Measurements from ENCODE around the gene DOCK4. TPM values are rescaled to one million over a fixed set of nuclear protein-coding genes. Genes with fewer than 3 reads are reported as not detected.

DOCK4 gene
- total RNA-seq, 1 donor from 2014 or later, result 60.3 TPM

DNA sequence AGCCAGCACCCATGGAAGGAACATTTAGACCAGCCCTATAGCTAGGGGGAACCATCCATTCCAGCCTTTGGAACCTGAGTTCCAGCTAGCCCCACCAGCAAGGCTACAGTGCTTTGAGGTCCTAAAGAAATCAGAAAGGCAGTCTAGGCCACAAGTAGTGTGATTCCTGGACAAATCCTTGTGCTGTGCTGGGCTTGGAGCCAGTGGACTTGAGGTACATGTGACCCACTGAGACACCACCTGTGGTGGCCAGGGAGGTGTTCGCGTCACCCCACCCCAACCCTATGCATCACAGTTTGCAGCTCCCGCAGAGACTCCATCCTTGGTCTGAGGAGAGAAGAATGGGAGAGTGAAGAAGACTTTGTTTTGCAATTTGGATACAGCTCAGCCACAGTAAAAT lies 32.1 kb upstream of the DOCK4 start:
- Mint-ChIP-seq H3K4me1 (ENCODE audit: low read depth, unreplicated experiment) (no peaks in the 10 kb centered on the region), H3K27me3 (ENCODE audit: unreplicated experiment) (no peaks in the 10 kb centered on the region), H3K9me3 (ENCODE audit: unreplicated experiment) (no peaks in the 10 kb centered on the region), H3K36me3 (ENCODE audit: unreplicated experiment) (no peaks in the 10 kb centered on the region), H3K27ac (ENCODE audit: unreplicated experiment) (no peak overlapping the region), H3K4me3 (ENCODE audit: unreplicated experiment) (no peak overlapping the region)
- DNase-seq, result no peak
- TF ChIP-seq CTCF (IDR thresholded peaks at IDR 0.05; ENCODE audit: partially characterized antibody, unreplicated experiment), result no peak

GRCh38 chr7:112236597-112236996 lies 30.4 kb upstream of the DOCK4 start:
- no peaks in the 10 kb centered on the region for H3K4me1 Mint-ChIP-seq (ENCODE audit: low read depth, unreplicated experiment)

DNA sequence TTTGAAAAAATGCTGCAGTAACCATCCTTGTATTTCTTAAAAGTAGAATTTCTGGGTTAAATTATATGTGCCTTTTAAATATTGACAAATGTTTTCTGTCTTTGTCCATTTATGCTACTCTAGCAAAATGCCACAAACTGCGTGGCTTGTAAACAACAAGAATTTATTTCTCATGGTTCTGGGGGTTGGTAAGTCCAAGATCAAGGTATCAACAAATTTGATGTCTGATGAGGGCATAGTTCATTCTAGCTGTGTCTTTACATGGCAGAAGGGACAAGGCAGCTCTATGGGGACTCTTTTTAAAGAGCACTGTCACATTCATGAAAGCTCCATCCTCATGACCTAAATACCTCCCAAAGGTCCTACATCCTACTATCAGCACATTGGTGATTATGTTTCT lies 27.9 kb upstream of the DOCK4 start:
- TF ChIP-seq CTCF (IDR thresholded peaks at IDR 0.05; ENCODE audit: partially characterized antibody, unreplicated experiment), result no peak

More at GRCh38 chr7:112236597-112236996, 30.4 kb upstream of the DOCK4 start:
- no peak for TF ChIP-seq CTCF (IDR thresholded peaks at IDR 0.05; ENCODE audit: partially characterized antibody, unreplicated experiment)
- no peaks in the 10 kb centered on the region for H3K27me3 Mint-ChIP-seq (ENCODE audit: unreplicated experiment)
- DNase-seq, result no peak
- H3K36me3 Mint-ChIP-seq (ENCODE audit: unreplicated experiment), result no peaks in the 10 kb centered on the region
- no peak overlapping the region for H3K4me3 Mint-ChIP-seq (ENCODE audit: unreplicated experiment)
- no peaks in the 10 kb centered on the region for H3K9me3 Mint-ChIP-seq (ENCODE audit: unreplicated experiment)
- no peak overlapping the region for H3K27ac Mint-ChIP-seq (ENCODE audit: unreplicated experiment)

DNA sequence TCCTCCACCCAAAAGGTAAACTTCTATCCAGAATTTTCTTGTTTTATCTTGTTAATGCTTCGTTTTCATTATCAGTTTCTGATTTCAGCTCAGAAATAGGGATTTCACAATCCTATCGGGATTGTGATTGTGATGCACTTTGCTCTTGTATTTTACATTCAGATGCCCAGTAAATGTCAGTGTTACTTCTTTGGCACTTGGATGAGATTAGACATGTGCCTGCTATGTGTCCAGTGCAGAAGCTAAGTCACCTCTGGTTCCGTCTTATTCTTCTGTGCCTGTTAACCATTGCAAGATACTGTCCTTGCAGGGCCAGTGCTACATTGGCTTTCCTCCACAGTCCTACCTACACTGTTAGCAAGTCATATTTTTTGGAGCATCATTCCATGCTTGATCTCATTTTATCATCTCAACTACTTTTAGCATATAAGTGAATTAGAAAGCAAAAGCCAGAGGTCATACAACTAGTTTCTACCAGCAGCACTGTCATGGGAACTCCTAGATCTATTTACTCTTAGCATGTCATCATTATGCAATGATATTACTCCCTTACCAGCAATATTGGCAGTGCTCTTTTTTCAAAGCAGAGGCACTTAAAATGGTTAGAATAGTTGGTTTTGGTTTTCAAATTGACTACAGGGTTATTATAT lies 27.0 kb upstream of the DOCK4 start:
- Mint-ChIP-seq H3K36me3 (ENCODE audit: unreplicated experiment) (no peaks in the 10 kb centered on the region), H3K9me3 (ENCODE audit: unreplicated experiment) (no peaks in the 10 kb centered on the region), H3K27me3 (ENCODE audit: unreplicated experiment) (no peaks in the 10 kb centered on the region), H3K4me3 (ENCODE audit: unreplicated experiment) (no peak overlapping the region), H3K27ac (ENCODE audit: unreplicated experiment) (no peak overlapping the region), H3K4me1 (ENCODE audit: low read depth, unreplicated experiment) (peaks cover 2% of the 10 kb centered on the region)
- no peak for TF ChIP-seq CTCF (IDR thresholded peaks at IDR 0.05; ENCODE audit: partially characterized antibody, unreplicated experiment)
- DNase-seq, result no peak

More for the DNA sequence above, 27.9 kb upstream of the DOCK4 start:
- no peak overlapping the region for H3K27ac Mint-ChIP-seq (ENCODE audit: unreplicated experiment)
- H3K27me3 Mint-ChIP-seq (ENCODE audit: unreplicated experiment), result no peaks in the 10 kb centered on the region
- H3K9me3 Mint-ChIP-seq (ENCODE audit: unreplicated experiment), result no peaks in the 10 kb centered on the region
- no peak overlapping the region for H3K4me3 Mint-ChIP-seq (ENCODE audit: unreplicated experiment)
- no peak for DNase-seq
- no peaks in the 10 kb centered on the region for H3K36me3 Mint-ChIP-seq (ENCODE audit: unreplicated experiment)
- peaks cover 2% of the 10 kb centered on the region for H3K4me1 Mint-ChIP-seq (ENCODE audit: low read depth, unreplicated experiment)

GRCh38 chr7:112232212-112232978 lies 26.2 kb upstream of the DOCK4 start:
- Mint-ChIP-seq H3K4me1 (ENCODE audit: low read depth, unreplicated experiment) (peaks cover 2% of the 10 kb centered on the region), H3K36me3 (ENCODE audit: unreplicated experiment) (no peaks in the 10 kb centered on the region), H3K27ac (ENCODE audit: unreplicated experiment) (no peak overlapping the region), H3K27me3 (ENCODE audit: unreplicated experiment) (no peaks in the 10 kb centered on the region), H3K9me3 (ENCODE audit: unreplicated experiment) (no peaks in the 10 kb centered on the region), H3K4me3 (ENCODE audit: unreplicated experiment) (no peak overlapping the region)
- DNase-seq, result no peak
- no peak for TF ChIP-seq CTCF (IDR thresholded peaks at IDR 0.05; ENCODE audit: partially characterized antibody, unreplicated experiment)
